IPS-20b (cell line): ENCODE data around the gene STK10.

Experiments
- H3K27ac ChIP-seq: one replicate; pipeline ENCODE4 v1.5.1; 2013; ENCODE audit warnings: low read length
- H3K27me3 ChIP-seq: 2 replicates; pipeline ENCODE4 v1.6.1; 2013; ENCODE audit warnings: mild to moderate bottlenecking, low read length, inconsistent platforms; ENCODE audit not compliant: insufficient read depth
- H3K36me3 ChIP-seq: 2 replicates; pipeline ENCODE4 v1.6.1; 2013; ENCODE audit warnings: low read depth, mild to moderate bottlenecking, inconsistent platforms, low read length, moderate library complexity; ENCODE audit not compliant: insufficient read depth
- H3K4me1 ChIP-seq: 2 replicates; pipeline ENCODE4 v1.6.1; 2013; ENCODE audit warnings: mild to moderate bottlenecking, control low read depth, inconsistent platforms, low read length, moderate library complexity; ENCODE audit not compliant: insufficient read depth
- H3K4me3 ChIP-seq: 2 replicates; pipeline ENCODE4 v1.5.1; 2013; ENCODE audit warnings: mild to moderate bottlenecking, low read length, inconsistent platforms
- H3K9ac ChIP-seq: 2 replicates; pipeline ENCODE4 v1.6.1; 2013; ENCODE audit warnings: low read depth, mild to moderate bottlenecking, inconsistent platforms, low read length, moderate library complexity
- H3K9me3 ChIP-seq: 2 replicates; pipeline ENCODE4 v1.6.1; 2013; ENCODE audit warnings: mild to moderate bottlenecking, low read depth, low read length, inconsistent platforms; ENCODE audit not compliant: insufficient read depth

Gene STK10

GRCh38 chr5:172071309-172071875 lies 116.6 kb downstream of the STK10 start:
- Histone ChIP-seq H3K9ac (peak overlapping the region; percentile 36; the same call in 1 of the 2 replicates), H3K4me3 (peak overlapping the region; percentile 43; the same call in 1 of the 2 replicates), H3K36me3 (no peaks in the 10 kb centered on the region), H3K27me3 (no peaks in the 10 kb centered on the region), H3K9me3 (no peaks in the 10 kb centered on the region), H3K27ac (no peak overlapping the region), H3K4me1 (peaks cover 9% of the 10 kb centered on the region; the same call in 1 of the 2 replicates)

GRCh38 chr5:172065431-172066065 lies 122.5 kb downstream of the STK10 start:
- Histone ChIP-seq H3K4me1 (peaks cover 3% of the 10 kb centered on the region; the same call in 1 of the 2 replicates), H3K9me3 (no peaks in the 10 kb centered on the region), H3K27me3 (no peaks in the 10 kb centered on the region), H3K9ac (no peak overlapping the region), H3K36me3 (peaks cover 3% of the 10 kb centered on the region; the same call in 1 of the 2 replicates), H3K27ac (no peak overlapping the region), H3K4me3 (no peak overlapping the region)

GRCh38 chr5:172064766-172065165 lies 123.3 kb downstream of the STK10 start:
- Histone ChIP-seq H3K4me1 (peaks cover 3% of the 10 kb centered on the region; the same call in 1 of the 2 replicates), H3K9me3 (no peaks in the 10 kb centered on the region), H3K4me3 (no peak overlapping the region), H3K27ac (no peak overlapping the region), H3K36me3 (peaks cover 3% of the 10 kb centered on the region; the same call in 1 of the 2 replicates), H3K9ac (no peak overlapping the region), H3K27me3 (no peaks in the 10 kb centered on the region)

- Histone ChIP-seq H3K4me3 (no peak overlapping the region), H3K27me3 (no peaks in the 10 kb centered on the region), H3K9me3 (no peaks in the 10 kb centered on the region), H3K36me3 (peaks cover 3% of the 10 kb centered on the region; the same call in 1 of the 2 replicates), H3K9ac (no peak overlapping the region), H3K4me1 (peaks cover 3% of the 10 kb centered on the region; the same call in 1 of the 2 replicates), H3K27ac (no peak overlapping the region)
These were observed 123.7 kb downstream of the STK10 start for GRCh38 chr5:172064358-172064757.

- H3K4me3 ChIP-seq: no peak overlapping the region
- H3K27me3 ChIP-seq: no peaks in the 10 kb centered on the region
- peaks cover 3% of the 10 kb centered on the region; the same call in 1 of the 2 replicates for H3K4me1 ChIP-seq
- peaks cover 3% of the 10 kb centered on the region; the same call in 1 of the 2 replicates for H3K36me3 ChIP-seq
- no peaks in the 10 kb centered on the region for H3K9me3 ChIP-seq
- H3K27ac ChIP-seq: no peak overlapping the region
- no peak overlapping the region for H3K9ac ChIP-seq
These were observed 124.4 kb downstream of the STK10 start for GRCh38 chr5:172063463-172064235.

GRCh38 chr5:172059661-172060100 lies 128.3 kb downstream of the STK10 start:
- Histone ChIP-seq H3K4me1 (peaks cover 3% of the 10 kb centered on the region; the same call in 1 of the 2 replicates), H3K9me3 (no peaks in the 10 kb centered on the region), H3K27me3 (no peaks in the 10 kb centered on the region), H3K27ac (no peak overlapping the region), H3K36me3 (peaks cover 3% of the 10 kb centered on the region; the same call in 1 of the 2 replicates), H3K9ac (no peak overlapping the region), H3K4me3 (no peak overlapping the region)

GRCh38 chr5:172058088-172058487 lies 129.9 kb downstream of the STK10 start:
- H3K4me3 ChIP-seq: no peak overlapping the region
- H3K27ac ChIP-seq: no peak overlapping the region
- H3K36me3 ChIP-seq: peaks cover under 1% of the 10 kb centered on the region; the same call in 1 of the 2 replicates
- H3K27me3 ChIP-seq: no peaks in the 10 kb centered on the region
- H3K9ac ChIP-seq: no peak overlapping the region
- no peaks in the 10 kb centered on the region for H3K9me3 ChIP-seq
- H3K4me1 ChIP-seq: no peaks in the 10 kb centered on the region

GRCh38 chr5:172055996-172056395 lies 132.0 kb downstream of the STK10 start:
- Histone ChIP-seq H3K27me3 (no peaks in the 10 kb centered on the region), H3K36me3 (peaks cover 10% of the 10 kb centered on the region; the same call in 1 of the 2 replicates), H3K4me1 (no peaks in the 10 kb centered on the region), H3K27ac (no peak overlapping the region), H3K9ac (no peak overlapping the region), H3K9me3 (no peaks in the 10 kb centered on the region), H3K4me3 (no peak overlapping the region)

GRCh38 chr5:172055421-172055820 lies 132.6 kb downstream of the STK10 start:
- H3K4me3 ChIP-seq: no peak overlapping the region
- no peak overlapping the region for H3K9ac ChIP-seq
- H3K27me3 ChIP-seq: no peaks in the 10 kb centered on the region
- H3K27ac ChIP-seq: no peak overlapping the region
- no peaks in the 10 kb centered on the region for H3K4me1 ChIP-seq
- H3K9me3 ChIP-seq: no peaks in the 10 kb centered on the region
- peaks cover 10% of the 10 kb centered on the region; the same call in 1 of the 2 replicates for H3K36me3 ChIP-seq

- no peak overlapping the region for H3K27ac ChIP-seq
- H3K4me1 ChIP-seq: no peaks in the 10 kb centered on the region
- no peak overlapping the region for H3K4me3 ChIP-seq
- H3K36me3 ChIP-seq: peaks cover 10% of the 10 kb centered on the region; the same call in 1 of the 2 replicates
- H3K27me3 ChIP-seq: no peaks in the 10 kb centered on the region
- H3K9ac ChIP-seq: no peak overlapping the region
- H3K9me3 ChIP-seq: no peaks in the 10 kb centered on the region
These were observed 133.3 kb downstream of the STK10 start for GRCh38 chr5:172054611-172055153.

- H3K36me3 ChIP-seq: peaks cover 10% of the 10 kb centered on the region; the same call in 1 of the 2 replicates
- no peak overlapping the region for H3K4me3 ChIP-seq
- no peak overlapping the region for H3K9ac ChIP-seq
- no peaks in the 10 kb centered on the region for H3K27me3 ChIP-seq
- peaks cover 10% of the 10 kb centered on the region; the same call in 1 of the 2 replicates for H3K4me1 ChIP-seq
- no peak overlapping the region for H3K27ac ChIP-seq
- H3K9me3 ChIP-seq: no peaks in the 10 kb centered on the region
These were observed 135.4 kb downstream of the STK10 start for GRCh38 chr5:172052450-172053236.
